ENCODE data around the gene CCL13.

The CCL13 gene

GRCh38 chr17:34370376-34370996 lies 14.2 kb downstream of the CCL13 start:
- H3K4me3 ChIP-seq (ENCODE audit: insufficient read depth in 1 of 2, low read depth in 1 of 2, low read length in 2 of 2): no peak overlapping the region
- no peak overlapping the region for H2BK120ac ChIP-seq (ENCODE audit: low read depth, low read length)
- no peaks in the 10 kb centered on the region for H3K79me1 ChIP-seq (replicated peaks; ENCODE audit: low read length, poor library complexity, severe bottlenecking)
- H3K23ac ChIP-seq (ENCODE audit: low read length in 2 of 2): no peak overlapping the region
- no peaks in the 10 kb centered on the region for H3K36me3 ChIP-seq (ENCODE audit: control insufficient read depth in 1 of 2, insufficient read depth in 2 of 2, low read depth in 1 of 2, low read length in 2 of 2)
- no peak overlapping the region for H2BK12ac ChIP-seq (ENCODE audit: low read length in 2 of 2)
- no peak overlapping the region for H2BK15ac ChIP-seq (ENCODE audit: low read depth, poor library complexity, severe bottlenecking)
- no peak overlapping the region for H3K4ac ChIP-seq (ENCODE audit: low read depth in 1 of 2, low read length in 2 of 2)
- H3K4me1 ChIP-seq (ENCODE audit: control insufficient read depth, insufficient read depth, low read depth, low read length): no peaks in the 10 kb centered on the region
- no peak for DNase-seq
- no peak overlapping the region for H2AK5ac ChIP-seq (ENCODE audit: low read length, severe bottlenecking)
- WGBS: 76% methylated on average over 5 of the region's 5 CpGs
- no peak overlapping the region for H3K18ac ChIP-seq (ENCODE audit: low read depth in 1 of 2, low read length in 2 of 2)
- H4K8ac ChIP-seq (ENCODE audit: low read length): no peak overlapping the region
- H3K9me3 ChIP-seq (ENCODE audit: control insufficient read depth, low read length): no peaks in the 10 kb centered on the region
- H2AFZ ChIP-seq (ENCODE audit: low read depth, low read length): no peak overlapping the region
- no peak overlapping the region for H4K91ac ChIP-seq (ENCODE audit: low read length)
- H3K27me3 ChIP-seq (ENCODE audit: control insufficient read depth in 1 of 2, insufficient read depth in 1 of 2, low read length in 2 of 2): peaks cover 0 to 46% of the 10 kb centered on the region in 2 experiments
- no peak overlapping the region for H2BK5ac ChIP-seq (ENCODE audit: low read depth, low read length, poor library complexity, severe bottlenecking)
- no peak overlapping the region for H3K14ac ChIP-seq (ENCODE audit: low read length in 2 of 2)
- no peak overlapping the region for H3K4me2 ChIP-seq (ENCODE audit: low read length, poor library complexity, severe bottlenecking)
- H3K9ac ChIP-seq (ENCODE audit: low read length): no peak overlapping the region
- H3K27ac ChIP-seq (ENCODE audit: low read length, poor library complexity, severe bottlenecking): no peak overlapping the region

DNA sequence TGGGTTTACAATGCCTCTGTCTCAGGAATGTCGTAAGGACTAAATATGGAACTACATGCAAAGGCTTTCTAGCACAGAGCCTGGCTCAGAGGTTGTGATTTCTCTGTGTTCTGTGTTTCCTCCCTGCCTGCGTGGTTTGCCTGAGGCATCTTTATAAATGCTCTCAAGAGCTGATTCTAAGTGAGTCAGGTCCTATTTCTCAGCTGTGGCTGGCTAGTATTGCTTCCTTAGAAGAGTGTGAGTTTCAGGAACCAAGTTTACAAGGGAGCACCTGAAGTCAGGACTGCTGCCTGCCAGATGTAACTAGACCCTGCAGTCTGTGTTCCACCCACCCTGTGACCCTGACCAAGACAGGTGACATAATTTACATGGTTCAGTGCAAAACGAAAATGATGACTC lies 14.7 kb downstream of the CCL13 start:
- Histone ChIP-seq H3K9ac (ENCODE audit: low read length) (no peak overlapping the region), H2AK5ac (ENCODE audit: low read length, severe bottlenecking) (no peak overlapping the region), H3K4me3 (ENCODE audit: insufficient read depth in 1 of 2, low read depth in 1 of 2, low read length in 2 of 2) (no peak overlapping the region), H3K36me3 (ENCODE audit: control insufficient read depth in 1 of 2, insufficient read depth in 2 of 2, low read depth in 1 of 2, low read length in 2 of 2) (no peaks in the 10 kb centered on the region), H3K9me3 (ENCODE audit: control insufficient read depth, low read length) (no peaks in the 10 kb centered on the region), H3K14ac (ENCODE audit: low read length in 2 of 2) (no peak overlapping the region), H3K4me2 (ENCODE audit: low read length, poor library complexity, severe bottlenecking) (no peak overlapping the region), H3K27me3 (ENCODE audit: control insufficient read depth in 1 of 2, insufficient read depth in 1 of 2, low read length in 2 of 2) (peaks cover 0 to 41% of the 10 kb centered on the region in 2 experiments), H2BK120ac (ENCODE audit: low read depth, low read length) (no peak overlapping the region), H4K8ac (ENCODE audit: low read length) (no peak overlapping the region), H3K23ac (ENCODE audit: low read length in 2 of 2) (no peak overlapping the region), H2AFZ (ENCODE audit: low read depth, low read length) (no peak overlapping the region), H3K4ac (ENCODE audit: low read depth in 1 of 2, low read length in 2 of 2) (no peak overlapping the region), H2BK15ac (ENCODE audit: low read depth, poor library complexity, severe bottlenecking) (no peak overlapping the region), H3K27ac (ENCODE audit: low read length, poor library complexity, severe bottlenecking) (no peak overlapping the region), H4K91ac (ENCODE audit: low read length) (no peak overlapping the region), H3K79me1 (replicated peaks; ENCODE audit: low read length, poor library complexity, severe bottlenecking) (no peaks in the 10 kb centered on the region), H3K4me1 (ENCODE audit: control insufficient read depth, insufficient read depth, low read depth, low read length) (no peaks in the 10 kb centered on the region), H2BK12ac (ENCODE audit: low read length in 2 of 2) (no peak overlapping the region), H2BK5ac (ENCODE audit: low read depth, low read length, poor library complexity, severe bottlenecking) (no peak overlapping the region), H3K18ac (ENCODE audit: low read depth in 1 of 2, low read length in 2 of 2) (no peak overlapping the region)
- no peak for DNase-seq
- WGBS: 53% methylated on average over 3 of the region's 3 CpGs

- H3K79me1 ChIP-seq (replicated peaks; ENCODE audit: low read length, poor library complexity, severe bottlenecking): no peaks in the 10 kb centered on the region
- WGBS: 64% methylated on average over 3 of the region's 3 CpGs
- H3K14ac ChIP-seq (ENCODE audit: low read length in 2 of 2): no peak overlapping the region
- no peak overlapping the region for H2AFZ ChIP-seq (ENCODE audit: low read depth, low read length)
- no peaks in the 10 kb centered on the region for H3K36me3 ChIP-seq (ENCODE audit: control insufficient read depth in 1 of 2, insufficient read depth in 2 of 2, low read depth in 1 of 2, low read length in 2 of 2)
- H2AK5ac ChIP-seq (ENCODE audit: low read length, severe bottlenecking): no peak overlapping the region
- peaks cover 0 to 36% of the 10 kb centered on the region in 2 experiments for H3K27me3 ChIP-seq (ENCODE audit: control insufficient read depth in 1 of 2, insufficient read depth in 1 of 2, low read length in 2 of 2)
- H3K9ac ChIP-seq (ENCODE audit: low read length): no peak overlapping the region
- no peak overlapping the region for H4K8ac ChIP-seq (ENCODE audit: low read length)
- DNase-seq: no peak
- no peaks in the 10 kb centered on the region for H3K4me1 ChIP-seq (ENCODE audit: control insufficient read depth, insufficient read depth, low read depth, low read length)
- H3K9me3 ChIP-seq (ENCODE audit: control insufficient read depth, low read length): no peaks in the 10 kb centered on the region
- H2BK12ac ChIP-seq (ENCODE audit: low read length in 2 of 2): no peak overlapping the region
- H3K27ac ChIP-seq (ENCODE audit: low read length, poor library complexity, severe bottlenecking): no peak overlapping the region
- no peak overlapping the region for H2BK5ac ChIP-seq (ENCODE audit: low read depth, low read length, poor library complexity, severe bottlenecking)
- H2BK120ac ChIP-seq (ENCODE audit: low read depth, low read length): no peak overlapping the region
- H2BK15ac ChIP-seq (ENCODE audit: low read depth, poor library complexity, severe bottlenecking): no peak overlapping the region
- H3K4ac ChIP-seq (ENCODE audit: low read depth in 1 of 2, low read length in 2 of 2): no peak overlapping the region
- no peak overlapping the region for H3K4me2 ChIP-seq (ENCODE audit: low read length, poor library complexity, severe bottlenecking)
- no peak overlapping the region for H3K4me3 ChIP-seq (ENCODE audit: insufficient read depth in 1 of 2, low read depth in 1 of 2, low read length in 2 of 2)
- no peak overlapping the region for H4K91ac ChIP-seq (ENCODE audit: low read length)
- H3K18ac ChIP-seq (ENCODE audit: low read depth in 1 of 2, low read length in 2 of 2): no peak overlapping the region
- no peak overlapping the region for H3K23ac ChIP-seq (ENCODE audit: low read length in 2 of 2)
Measured at GRCh38 chr17:34371405-34372100, 15.3 kb downstream of the CCL13 start.

- H3K4me2 ChIP-seq (ENCODE audit: low read length, poor library complexity, severe bottlenecking): no peak overlapping the region
- no peak overlapping the region for H2BK15ac ChIP-seq (ENCODE audit: low read depth, poor library complexity, severe bottlenecking)
- no peak overlapping the region for H3K4ac ChIP-seq (ENCODE audit: low read depth in 1 of 2, low read length in 2 of 2)
- H3K4me1 ChIP-seq (ENCODE audit: control insufficient read depth, insufficient read depth, low read depth, low read length): no peaks in the 10 kb centered on the region
- no peak overlapping the region for H2BK5ac ChIP-seq (ENCODE audit: low read depth, low read length, poor library complexity, severe bottlenecking)
- H3K4me3 ChIP-seq (ENCODE audit: insufficient read depth in 1 of 2, low read depth in 1 of 2, low read length in 2 of 2): no peak overlapping the region
- H3K27me3 ChIP-seq (ENCODE audit: control insufficient read depth in 1 of 2, insufficient read depth in 1 of 2, low read length in 2 of 2): peaks cover 0 to 14% of the 10 kb centered on the region in 2 experiments
- no peak overlapping the region for H3K18ac ChIP-seq (ENCODE audit: low read depth in 1 of 2, low read length in 2 of 2)
- H3K14ac ChIP-seq (ENCODE audit: low read length in 2 of 2): no peak overlapping the region
- no peak for DNase-seq
- no peak overlapping the region for H3K27ac ChIP-seq (ENCODE audit: low read length, poor library complexity, severe bottlenecking)
- 71% methylated on average over 4 of the region's 5 CpGs for WGBS
- no peak overlapping the region for H3K23ac ChIP-seq (ENCODE audit: low read length in 2 of 2)
- H4K8ac ChIP-seq (ENCODE audit: low read length): no peak overlapping the region
- no peak overlapping the region for H2AK5ac ChIP-seq (ENCODE audit: low read length, severe bottlenecking)
- no peak overlapping the region for H2BK120ac ChIP-seq (ENCODE audit: low read depth, low read length)
- H2AFZ ChIP-seq (ENCODE audit: low read depth, low read length): no peak overlapping the region
- H3K79me1 ChIP-seq (replicated peaks; ENCODE audit: low read length, poor library complexity, severe bottlenecking): no peaks in the 10 kb centered on the region
- no peaks in the 10 kb centered on the region for H3K36me3 ChIP-seq (ENCODE audit: control insufficient read depth in 1 of 2, insufficient read depth in 2 of 2, low read depth in 1 of 2, low read length in 2 of 2)
- H4K91ac ChIP-seq (ENCODE audit: low read length): no peak overlapping the region
- no peak overlapping the region for H2BK12ac ChIP-seq (ENCODE audit: low read length in 2 of 2)
- no peaks in the 10 kb centered on the region for H3K9me3 ChIP-seq (ENCODE audit: control insufficient read depth, low read length)
- H3K9ac ChIP-seq (ENCODE audit: low read length): no peak overlapping the region
Measured at GRCh38 chr17:34374457-34374856, 18.2 kb downstream of the CCL13 start.
